ENCODE data around the gene IQCK. TPM values are rescaled to one million over a fixed set of nuclear protein-coding genes. Genes with fewer than 3 reads are reported as not detected.

The IQCK gene
- total and polyA plus RNA-seq, 3 donors from 2014 or later: 77.8 to 102 (median 91.3) TPM

DNA sequence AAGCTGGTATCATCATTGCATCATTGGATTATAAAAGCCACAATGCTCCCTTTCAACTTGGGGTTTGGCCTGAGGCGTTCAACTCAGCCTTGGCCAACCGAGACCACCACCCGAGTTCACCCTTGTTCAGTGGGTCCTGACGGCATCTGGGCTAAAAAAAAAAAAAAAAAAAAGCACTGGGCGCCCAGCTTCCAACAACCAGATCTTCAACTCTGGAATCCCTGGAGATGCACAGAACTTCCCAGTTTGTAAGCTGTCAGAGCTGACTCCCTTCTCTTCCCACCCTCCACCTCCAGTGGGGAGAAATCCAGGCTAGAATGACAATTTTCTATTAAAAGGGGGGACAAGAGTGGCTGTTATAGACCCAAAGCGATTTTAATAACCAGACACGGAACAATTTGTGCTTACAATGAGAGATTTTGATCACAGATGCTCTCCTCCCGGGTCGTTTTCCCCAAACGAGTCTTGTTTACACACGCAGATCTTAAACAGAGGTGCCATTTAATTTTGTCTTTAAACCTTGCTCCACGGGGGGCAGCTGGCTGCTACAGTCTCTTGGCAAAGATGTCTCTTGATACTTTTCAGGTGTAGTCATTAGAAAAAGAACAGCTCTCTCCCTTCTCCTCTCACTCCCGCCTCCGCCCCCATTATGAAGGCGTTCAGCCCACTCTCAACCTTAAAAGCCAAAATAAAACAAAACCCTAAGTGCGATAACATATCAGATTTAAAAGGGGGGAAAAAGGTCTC, 139.7 kb downstream of the IQCK start:
- no peak for DNase-seq
- Histone ChIP-seq H3K4me1 (no peaks in the 10 kb centered on the region), H3K4me3 (no peak overlapping the region), H3K9me3 (no peaks in the 10 kb centered on the region), H3K27me3 (no peaks in the 10 kb centered on the region), H3K27ac (no peak overlapping the region), H3K36me3 (ENCODE audit: low read depth, missing control alignments) (no peaks in the 10 kb centered on the region)
- no peak for TF ChIP-seq POLR2A (IDR thresholded peaks at IDR 0.05)
- TF ChIP-seq, protein P1, sequence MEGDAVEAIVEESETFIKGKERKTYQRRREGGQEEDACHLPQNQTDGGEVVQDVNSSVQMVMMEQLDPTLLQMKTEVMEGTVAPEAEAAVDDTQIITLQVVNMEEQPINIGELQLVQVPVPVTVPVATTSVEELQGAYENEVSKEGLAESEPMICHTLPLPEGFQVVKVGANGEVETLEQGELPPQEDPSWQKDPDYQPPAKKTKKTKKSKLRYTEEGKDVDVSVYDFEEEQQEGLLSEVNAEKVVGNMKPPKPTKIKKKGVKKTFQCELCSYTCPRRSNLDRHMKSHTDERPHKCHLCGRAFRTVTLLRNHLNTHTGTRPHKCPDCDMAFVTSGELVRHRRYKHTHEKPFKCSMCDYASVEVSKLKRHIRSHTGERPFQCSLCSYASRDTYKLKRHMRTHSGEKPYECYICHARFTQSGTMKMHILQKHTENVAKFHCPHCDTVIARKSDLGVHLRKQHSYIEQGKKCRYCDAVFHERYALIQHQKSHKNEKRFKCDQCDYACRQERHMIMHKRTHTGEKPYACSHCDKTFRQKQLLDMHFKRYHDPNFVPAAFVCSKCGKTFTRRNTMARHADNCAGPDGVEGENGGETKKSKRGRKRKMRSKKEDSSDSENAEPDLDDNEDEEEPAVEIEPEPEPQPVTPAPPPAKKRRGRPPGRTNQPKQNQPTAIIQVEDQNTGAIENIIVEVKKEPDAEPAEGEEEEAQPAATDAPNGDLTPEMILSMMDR (IDR thresholded peaks at IDR 0.05): no peak
- intact Hi-C loops (cut with DNase I; ENCODE audit: low total_unique reads): no loop called here
- 65 to 68% methylated on average over 16 of the region's 16 CpGs for WGBS, 2 donors

DNA sequence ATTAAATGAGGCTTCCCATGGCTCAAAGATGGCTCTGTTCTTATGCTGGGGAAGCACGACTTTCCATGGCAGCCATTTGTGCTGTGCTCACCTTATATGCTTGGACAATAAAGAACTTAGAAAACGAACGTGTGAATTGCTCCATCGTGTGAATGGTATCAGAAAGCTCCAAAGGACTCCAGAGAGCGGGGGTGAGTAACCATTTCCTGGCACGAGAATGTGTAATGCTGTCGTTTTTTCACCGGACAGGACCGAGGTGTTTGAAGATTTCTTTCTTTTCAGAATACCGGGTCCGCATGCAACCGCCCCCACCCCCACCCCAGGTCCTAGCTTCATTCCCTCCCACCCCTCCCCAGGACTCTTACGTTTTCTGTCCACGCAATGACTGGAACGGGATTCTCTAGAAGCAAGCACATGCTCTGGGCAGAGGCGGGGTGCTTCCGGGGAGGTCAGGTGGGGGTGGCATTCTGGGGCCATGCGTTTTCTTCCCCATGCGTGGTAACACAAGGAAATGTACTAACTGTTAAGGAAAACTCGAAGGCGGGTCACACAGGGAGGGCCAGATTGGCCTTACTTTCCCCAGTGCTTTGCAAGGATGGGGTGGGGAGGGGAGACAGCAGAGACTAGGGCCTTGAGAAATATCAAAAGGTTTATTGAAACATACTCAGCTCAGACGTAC, 140.4 kb downstream of the IQCK start:
- Histone ChIP-seq H3K4me3 (no peak overlapping the region), H3K36me3 (ENCODE audit: low read depth, missing control alignments) (no peaks in the 10 kb centered on the region), H3K27me3 (no peaks in the 10 kb centered on the region), H3K4me1 (no peaks in the 10 kb centered on the region), H3K9me3 (no peaks in the 10 kb centered on the region), H3K27ac (no peak overlapping the region)
- TF ChIP-seq POLR2A (IDR thresholded peaks at IDR 0.05): no peak
- TF ChIP-seq, protein P1 (IDR thresholded peaks at IDR 0.05): no peak
- 52 to 56% methylated on average over 19 to 22 of the region's 22 CpGs for WGBS, 2 donors
- DNase-seq: no peak
- intact Hi-C loops (cut with DNase I; ENCODE audit: low total_unique reads): no loop called here

DNA sequence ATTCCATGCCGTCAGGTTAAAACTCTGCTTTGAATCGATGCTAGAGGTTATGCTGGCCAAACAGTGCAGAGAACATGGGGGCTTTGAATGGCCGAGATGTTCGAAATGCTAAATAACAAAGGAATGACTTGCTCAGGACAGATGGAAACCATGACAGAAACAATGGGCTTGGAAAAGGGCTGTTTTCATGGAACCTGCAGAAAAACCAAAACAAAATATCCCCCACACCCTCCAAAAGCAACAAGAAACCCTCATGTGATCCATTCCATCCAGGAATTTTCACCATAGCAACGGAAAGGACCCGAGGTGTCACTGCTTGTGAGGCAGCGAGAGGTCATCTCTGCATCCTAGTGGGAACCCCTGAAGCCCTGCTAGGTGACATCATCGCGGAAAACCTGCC, 141.1 kb downstream of the IQCK start:
- TF ChIP-seq, protein P1 (IDR thresholded peaks at IDR 0.05): no peak
- no peak for TF ChIP-seq POLR2A (IDR thresholded peaks at IDR 0.05)
- H3K9me3 ChIP-seq: no peaks in the 10 kb centered on the region
- H3K4me1 ChIP-seq: peaks cover 2% of the 10 kb centered on the region
- no peaks in the 10 kb centered on the region for H3K27me3 ChIP-seq
- no peaks in the 10 kb centered on the region for H3K36me3 ChIP-seq (ENCODE audit: low read depth, missing control alignments)
- intact Hi-C loops (cut with DNase I; ENCODE audit: low total_unique reads): no loop called here
- DNase-seq: no peak
- no peak overlapping the region for H3K27ac ChIP-seq
- 66 to 75% methylated on average over 9 of the region's 9 CpGs for WGBS, 2 donors
- H3K4me3 ChIP-seq: no peak overlapping the region

DNA sequence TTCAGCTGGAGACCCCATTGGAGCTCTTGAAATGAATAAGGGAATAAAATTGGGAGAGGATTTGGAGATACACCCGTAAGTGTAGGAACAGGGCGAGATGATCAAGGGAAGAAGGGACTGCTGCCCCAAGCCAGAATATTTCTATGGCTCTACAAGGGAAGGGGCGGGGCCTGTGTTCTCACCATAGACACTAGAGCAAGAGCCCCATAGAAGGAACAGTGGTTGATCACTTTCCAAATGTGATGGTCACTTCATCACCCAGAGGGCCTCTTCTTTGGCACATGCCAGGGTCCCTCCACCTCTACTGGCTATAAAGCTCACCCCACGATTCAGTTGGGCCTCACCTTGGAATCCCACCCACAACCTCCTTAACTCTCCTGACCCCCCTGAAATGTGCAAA, 141.5 kb downstream of the IQCK start:
- Histone ChIP-seq H3K9me3 (no peaks in the 10 kb centered on the region), H3K27ac (no peak overlapping the region), H3K4me3 (no peak overlapping the region), H3K27me3 (no peaks in the 10 kb centered on the region), H3K4me1 (peaks cover 6% of the 10 kb centered on the region), H3K36me3 (ENCODE audit: low read depth, missing control alignments) (no peaks in the 10 kb centered on the region)
- TF ChIP-seq, protein P1 (IDR thresholded peaks at IDR 0.05): no peak
- TF ChIP-seq POLR2A (IDR thresholded peaks at IDR 0.05): no peak
- DNase-seq: no peak
- WGBS, 2 donors: 83% methylated on average over 4 of the region's 4 CpGs
- intact Hi-C loops (cut with DNase I; ENCODE audit: low total_unique reads): no loop called here

All from testis (tissue), 3 donors.